ENCODE measurements around the gene ATP6V0A1. TPM values are rescaled to one million over a fixed set of nuclear protein-coding genes. Genes with fewer than 3 reads are reported as not detected.
"Not testable (repeated sequence)": the region's sequence is repeated elsewhere in the genome, so short reads cannot be mapped to it uniquely, and the experiment has no call there.

ATP6V0A1 gene
- total RNA-seq, 2 donors from 2014 or later = 15.4 to 18.5 TPM

DNA sequence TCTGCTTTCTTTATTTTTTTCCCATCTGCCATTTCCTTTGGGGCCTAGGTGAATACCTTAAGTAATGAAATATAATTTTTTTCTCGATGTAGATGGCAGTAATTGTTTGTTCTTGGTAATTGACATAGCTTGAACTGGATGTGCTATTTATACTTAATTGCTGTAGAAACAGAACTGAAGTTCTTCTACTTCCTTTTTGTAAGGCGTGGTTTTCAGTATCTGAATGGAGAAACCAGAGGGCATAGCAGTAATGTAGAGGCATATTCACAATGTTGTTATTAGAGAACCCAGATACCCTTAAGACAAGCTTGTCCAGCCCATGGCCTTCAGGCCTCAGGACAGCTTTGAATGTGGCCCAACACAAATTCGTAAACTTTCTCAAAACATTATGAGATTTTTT is 16.4 kb downstream of the ATP6V0A1 start:
- Mint-ChIP-seq H3K27ac (no peak overlapping the region), H3K4me3 (no peak overlapping the region), H3K27me3 (no peaks in the 10 kb centered on the region), H3K4me1 (peaks cover 4% of the 10 kb centered on the region), H3K36me3 (ENCODE audit: low read depth) (peaks cover 7% of the 10 kb centered on the region)
- no peak for ATAC-seq
- no peaks in the 10 kb centered on the region for H3K9me3 ChIP-seq (ENCODE audit: control insufficient read depth, low read length, poor library complexity, severe bottlenecking)
- DNase-seq = no peak

DNA sequence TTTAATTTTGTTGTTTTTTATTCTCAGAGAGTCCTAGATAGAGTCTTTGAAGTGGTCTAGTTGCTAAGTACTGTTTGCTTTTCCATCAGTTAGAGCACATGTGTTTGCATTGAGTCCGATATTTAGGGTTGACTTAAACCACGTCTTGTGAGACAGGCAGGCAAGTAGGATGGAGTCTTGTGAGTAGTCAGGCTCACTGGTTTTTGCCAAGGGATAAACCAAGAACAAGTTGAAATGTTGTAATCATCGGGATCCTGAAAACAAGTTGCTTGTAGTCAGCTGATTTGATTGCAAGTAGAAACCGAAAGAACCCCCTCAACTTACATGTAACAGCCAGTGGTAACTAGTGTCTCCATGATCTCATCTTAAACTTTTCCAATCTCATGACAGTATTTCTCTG is 17.2 kb downstream of the ATP6V0A1 start:
- peaks cover 4% of the 10 kb centered on the region for H3K4me1 Mint-ChIP-seq
- H3K27ac Mint-ChIP-seq = no peak overlapping the region
- no peaks in the 10 kb centered on the region for H3K27me3 Mint-ChIP-seq
- ATAC-seq (no peak), DNase-seq (no peak)
- H3K4me3 Mint-ChIP-seq = no peak overlapping the region
- peaks cover 7% of the 10 kb centered on the region for H3K36me3 Mint-ChIP-seq (ENCODE audit: low read depth)
- no peaks in the 10 kb centered on the region for H3K9me3 ChIP-seq (ENCODE audit: control insufficient read depth, low read length, poor library complexity, severe bottlenecking)

DNA sequence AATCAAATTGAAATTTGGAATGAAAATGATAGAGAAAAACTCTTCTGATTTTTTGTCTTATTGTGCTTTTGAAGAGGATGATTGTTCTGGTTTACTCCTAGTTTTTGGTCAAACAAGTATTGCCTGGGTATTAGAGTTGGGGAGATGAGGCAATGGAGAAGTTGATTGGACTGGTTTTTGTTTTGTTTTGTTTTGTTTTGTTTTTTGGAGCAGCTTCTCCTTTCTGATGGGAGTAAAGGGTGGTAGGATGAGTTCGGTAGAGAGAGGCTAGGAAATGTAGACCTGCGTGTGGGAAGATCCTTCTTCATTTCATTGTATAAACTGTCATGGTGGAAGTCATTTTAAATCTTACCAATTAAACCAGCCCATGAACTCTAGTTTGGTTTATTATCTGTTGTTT is 17.7 kb downstream of the ATP6V0A1 start:
- no peak overlapping the region for H3K27ac Mint-ChIP-seq
- no peak for ATAC-seq
- peaks cover 7% of the 10 kb centered on the region for H3K36me3 Mint-ChIP-seq (ENCODE audit: low read depth)
- H3K4me1 Mint-ChIP-seq = peaks cover 4% of the 10 kb centered on the region
- no peak overlapping the region for H3K4me3 Mint-ChIP-seq
- no peaks in the 10 kb centered on the region for H3K27me3 Mint-ChIP-seq
- no peaks in the 10 kb centered on the region for H3K9me3 ChIP-seq (ENCODE audit: control insufficient read depth, low read length, poor library complexity, severe bottlenecking)
- no peak for DNase-seq

DNA sequence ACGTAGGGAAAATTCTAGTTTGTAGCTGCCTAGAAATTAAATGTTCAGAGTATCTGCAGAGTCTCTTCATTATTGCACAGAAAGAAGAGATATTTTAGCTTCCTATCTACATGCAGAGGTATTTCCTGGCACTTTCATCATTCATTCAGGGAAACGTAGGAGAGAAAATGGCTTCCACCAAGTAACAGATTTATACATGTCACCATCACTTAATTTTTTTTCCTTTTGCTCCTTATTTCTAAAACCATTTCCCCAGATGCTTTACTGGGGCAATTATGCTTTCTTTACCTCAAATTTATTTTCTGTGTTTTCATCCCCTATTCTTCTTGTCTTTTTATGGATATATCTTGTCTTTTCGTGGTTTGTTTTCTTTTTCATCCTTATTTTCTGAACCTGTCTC is 18.5 kb downstream of the ATP6V0A1 start:
- Mint-ChIP-seq H3K4me1 (peaks cover 4% of the 10 kb centered on the region), H3K27ac (no peak overlapping the region), H3K27me3 (no peaks in the 10 kb centered on the region), H3K4me3 (no peak overlapping the region), H3K36me3 (ENCODE audit: low read depth) (peaks cover 7% of the 10 kb centered on the region)
- ATAC-seq (no peak), DNase-seq (no peak)
- no peaks in the 10 kb centered on the region for H3K9me3 ChIP-seq (ENCODE audit: control insufficient read depth, low read length, poor library complexity, severe bottlenecking)

DNA sequence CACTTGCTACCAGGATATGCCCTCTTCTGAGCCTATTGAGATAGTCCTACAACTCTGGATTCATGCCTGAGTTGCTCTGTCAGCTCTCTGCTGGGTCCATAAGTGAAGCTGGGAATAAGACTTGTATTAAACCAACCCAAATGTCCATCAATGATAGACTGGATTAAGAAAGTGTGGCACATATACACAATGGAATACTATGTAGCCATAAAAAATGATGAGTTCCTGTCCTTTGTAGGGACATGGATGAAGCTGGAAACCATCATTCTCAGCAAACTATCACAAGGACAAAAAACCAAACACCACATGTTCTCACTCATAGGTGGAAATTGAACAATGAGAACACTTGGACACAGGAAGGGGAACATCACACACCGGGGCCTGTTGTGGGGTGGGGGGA is 19.1 kb downstream of the ATP6V0A1 start:
- not testable (repeated sequence) for H3K4me1 Mint-ChIP-seq; H3K4me3 Mint-ChIP-seq; DNase-seq; H3K36me3 Mint-ChIP-seq (ENCODE audit: low read depth); H3K27ac Mint-ChIP-seq; H3K27me3 Mint-ChIP-seq; H3K9me3 ChIP-seq (ENCODE audit: control insufficient read depth, low read length, poor library complexity, severe bottlenecking); ATAC-seq

DNA sequence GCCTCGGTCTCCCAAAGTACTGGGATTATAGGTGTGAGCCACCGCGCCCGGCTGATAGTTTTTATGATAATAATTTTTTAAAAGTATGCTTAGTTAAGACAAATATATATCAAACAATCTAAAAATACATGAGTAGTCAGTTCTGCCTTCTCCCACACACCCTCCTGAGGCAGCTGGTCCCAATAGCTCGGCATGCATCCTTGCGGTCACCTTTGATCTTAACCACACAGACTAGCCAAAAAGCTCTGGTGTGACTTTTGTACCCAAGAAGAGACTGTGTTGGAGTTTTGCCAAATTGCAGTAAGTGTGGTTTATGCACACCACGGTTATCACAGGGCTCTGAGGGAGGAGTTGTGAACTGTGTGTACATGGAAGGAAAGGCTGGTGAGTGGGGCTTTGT is 25.6 kb downstream of the ATP6V0A1 start:
- Mint-ChIP-seq H3K36me3 (ENCODE audit: low read depth) (peaks cover 5% of the 10 kb centered on the region), H3K4me3 (peak overlapping the region; percentile 68), H3K27ac (peak overlapping the region; percentile 67), H3K4me1 (peaks cover 20% of the 10 kb centered on the region), H3K27me3 (no peaks in the 10 kb centered on the region)
- H3K9me3 ChIP-seq (ENCODE audit: control insufficient read depth, low read length, poor library complexity, severe bottlenecking) = no peaks in the 10 kb centered on the region
- ATAC-seq (peak; percentile 95), DNase-seq (peak; percentile 11 to 47 (median 45))

DNA sequence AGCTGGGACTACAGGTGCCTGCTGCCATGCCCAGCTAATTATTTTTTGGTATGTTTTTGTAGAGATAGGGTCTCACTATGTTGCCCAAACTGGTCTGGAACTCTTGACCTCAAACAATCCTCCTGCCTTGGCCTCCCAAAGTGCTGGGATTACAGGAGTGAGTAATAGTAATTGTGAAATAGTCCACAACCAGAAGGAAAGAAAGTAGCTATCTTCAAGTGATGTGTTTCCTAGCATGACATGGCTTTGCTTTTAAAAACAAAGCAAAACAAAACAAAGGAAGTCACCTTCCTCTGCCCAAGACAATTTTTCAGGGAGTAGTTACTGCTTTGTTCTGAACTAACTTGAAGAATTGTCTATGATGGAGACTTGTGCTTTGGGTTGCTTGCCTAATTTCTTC is 27.0 kb downstream of the ATP6V0A1 start:
- ATAC-seq = no peak
- Mint-ChIP-seq H3K4me3 (no peak overlapping the region), H3K36me3 (ENCODE audit: low read depth) (peaks cover 11% of the 10 kb centered on the region)

DNA sequence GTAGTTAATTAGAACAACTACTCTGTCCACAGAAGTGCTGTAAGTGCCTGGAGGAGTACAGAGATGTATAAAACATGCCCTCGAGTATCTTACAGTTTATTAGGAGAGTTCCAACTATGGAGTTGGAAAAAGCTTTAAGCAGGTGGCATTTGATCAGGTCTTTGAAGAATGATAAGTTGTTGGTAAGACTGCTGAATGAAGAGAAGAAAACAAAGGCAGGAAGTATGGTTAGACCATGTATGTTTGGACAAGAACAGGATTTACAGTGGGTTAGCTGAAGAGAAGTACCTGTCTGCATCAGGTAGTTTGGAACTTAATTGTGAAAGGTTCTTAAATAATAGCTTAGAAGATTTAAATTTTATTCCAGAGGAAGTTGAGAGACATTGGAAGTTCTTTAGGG is 29.4 kb downstream of the ATP6V0A1 start:
- no peak for ATAC-seq
- H3K27me3 Mint-ChIP-seq = no peaks in the 10 kb centered on the region
- H3K27ac Mint-ChIP-seq = no peak overlapping the region
- peaks cover 11% of the 10 kb centered on the region for H3K36me3 Mint-ChIP-seq (ENCODE audit: low read depth)
- H3K9me3 ChIP-seq (ENCODE audit: control insufficient read depth, low read length, poor library complexity, severe bottlenecking) = no peaks in the 10 kb centered on the region
- DNase-seq = no peak
- no peak overlapping the region for H3K4me3 Mint-ChIP-seq
- H3K4me1 Mint-ChIP-seq = peaks cover 26% of the 10 kb centered on the region

More for the DNA sequence above, 27.0 kb downstream of the ATP6V0A1 start:
- H3K4me1 Mint-ChIP-seq = peaks cover 26% of the 10 kb centered on the region
- DNase-seq = no peak
- no peak overlapping the region for H3K27ac Mint-ChIP-seq
- no peaks in the 10 kb centered on the region for H3K27me3 Mint-ChIP-seq
- no peaks in the 10 kb centered on the region for H3K9me3 ChIP-seq (ENCODE audit: control insufficient read depth, low read length, poor library complexity, severe bottlenecking)

DNA sequence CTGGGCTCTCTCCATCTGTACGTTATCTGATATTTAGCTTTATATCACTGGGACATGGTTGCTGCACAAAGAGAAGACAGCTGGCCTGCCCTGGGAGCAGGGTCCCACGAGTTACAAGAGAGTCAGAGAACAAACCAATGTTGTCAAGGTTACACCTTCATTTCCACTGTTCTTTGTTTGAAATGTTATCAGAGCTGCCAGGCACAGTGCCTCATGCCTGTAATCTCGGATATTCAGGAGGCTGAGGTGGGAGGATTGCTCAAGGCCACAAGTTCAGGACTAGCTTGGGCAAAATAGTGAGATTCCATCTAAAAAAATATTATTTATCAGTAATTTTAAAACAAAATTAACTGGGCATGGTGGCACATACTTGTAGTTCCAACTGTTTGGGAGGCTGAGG is 34.6 kb downstream of the ATP6V0A1 start:
- ATAC-seq (no peak), DNase-seq (no peak)
- H3K9me3 ChIP-seq (ENCODE audit: control insufficient read depth, low read length, poor library complexity, severe bottlenecking) = no peaks in the 10 kb centered on the region
- no peak overlapping the region for H3K27ac Mint-ChIP-seq
- no peaks in the 10 kb centered on the region for H3K27me3 Mint-ChIP-seq
- peaks cover 8% of the 10 kb centered on the region for H3K36me3 Mint-ChIP-seq (ENCODE audit: low read depth)
- no peak overlapping the region for H3K4me3 Mint-ChIP-seq
- peaks cover 11% of the 10 kb centered on the region for H3K4me1 Mint-ChIP-seq

DNA sequence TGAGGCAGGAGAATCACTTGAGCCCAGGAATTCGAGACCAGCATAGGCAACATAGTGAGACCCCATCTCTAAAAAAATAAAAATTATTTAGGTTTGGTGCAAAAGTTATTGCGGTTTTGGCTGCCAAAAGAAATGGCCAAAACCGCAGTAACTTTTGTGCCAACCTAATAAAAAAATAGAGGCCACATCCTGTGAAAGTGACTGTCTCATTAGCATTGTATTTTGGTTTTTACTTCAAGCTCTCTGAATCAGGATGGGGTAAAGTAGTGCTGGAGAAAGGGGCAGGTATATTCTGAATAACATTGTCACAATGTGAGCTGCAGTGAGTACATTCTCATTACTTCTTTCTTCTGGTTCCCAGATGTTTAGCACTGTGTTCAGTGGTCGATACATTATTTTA is 36.0 kb downstream of the ATP6V0A1 start:
- no peak overlapping the region for H3K27ac Mint-ChIP-seq
- peaks cover 6% of the 10 kb centered on the region for H3K4me1 Mint-ChIP-seq
- no peak for DNase-seq
- no peaks in the 10 kb centered on the region for H3K27me3 Mint-ChIP-seq
- H3K36me3 Mint-ChIP-seq (ENCODE audit: low read depth) = peaks cover 2% of the 10 kb centered on the region
- ATAC-seq = no peak
- no peak overlapping the region for H3K4me3 Mint-ChIP-seq
- H3K9me3 ChIP-seq (ENCODE audit: control insufficient read depth, low read length, poor library complexity, severe bottlenecking) = no peaks in the 10 kb centered on the region

DNA sequence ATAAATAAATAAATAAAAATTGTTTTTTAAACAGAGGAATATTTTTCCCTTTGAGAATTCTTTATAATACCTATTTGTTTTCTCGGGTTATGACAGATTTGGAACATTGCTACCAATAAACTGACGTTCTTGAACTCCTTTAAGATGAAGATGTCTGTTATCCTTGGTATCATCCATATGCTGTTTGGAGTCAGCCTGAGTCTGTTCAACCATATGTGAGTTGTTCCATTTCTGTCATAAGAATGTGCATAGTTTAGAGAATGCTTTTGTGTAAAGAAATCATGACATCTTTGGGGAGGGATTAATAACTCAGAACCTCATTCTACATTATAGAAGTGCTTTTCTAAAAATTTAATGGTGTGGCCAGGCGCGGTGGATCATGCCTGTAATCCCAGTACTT is 40.1 kb downstream of the ATP6V0A1 start:
- ATAC-seq (no peak), DNase-seq (no peak)
- Mint-ChIP-seq H3K36me3 (ENCODE audit: low read depth) (peaks cover 2% of the 10 kb centered on the region), H3K4me1 (peaks cover 3% of the 10 kb centered on the region), H3K27me3 (no peaks in the 10 kb centered on the region), H3K4me3 (no peak overlapping the region), H3K27ac (no peak overlapping the region)
- no peaks in the 10 kb centered on the region for H3K9me3 ChIP-seq (ENCODE audit: control insufficient read depth, low read length, poor library complexity, severe bottlenecking)

DNA sequence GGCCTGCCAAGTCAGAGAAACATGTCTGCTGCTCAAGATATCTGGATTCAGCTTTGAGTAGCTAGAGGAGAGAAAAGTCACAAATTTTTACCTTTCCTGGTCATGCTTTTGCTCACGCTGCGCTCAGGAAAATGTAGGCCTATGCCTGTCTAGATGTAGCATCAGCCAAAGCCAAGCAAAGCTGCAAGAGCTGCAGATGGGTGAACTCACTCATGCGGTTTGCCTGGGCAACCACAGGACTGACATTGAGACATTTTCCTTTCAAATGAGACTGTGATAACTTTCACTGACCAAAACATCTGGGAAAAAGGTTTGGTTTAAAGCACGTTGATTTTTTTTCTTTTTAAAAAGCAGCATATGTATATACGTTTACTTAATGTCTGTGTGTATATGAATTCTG is 43.4 kb downstream of the ATP6V0A1 start:
- H3K36me3 Mint-ChIP-seq (ENCODE audit: low read depth) = peaks cover 6% of the 10 kb centered on the region
- no peak for ATAC-seq

DNA sequence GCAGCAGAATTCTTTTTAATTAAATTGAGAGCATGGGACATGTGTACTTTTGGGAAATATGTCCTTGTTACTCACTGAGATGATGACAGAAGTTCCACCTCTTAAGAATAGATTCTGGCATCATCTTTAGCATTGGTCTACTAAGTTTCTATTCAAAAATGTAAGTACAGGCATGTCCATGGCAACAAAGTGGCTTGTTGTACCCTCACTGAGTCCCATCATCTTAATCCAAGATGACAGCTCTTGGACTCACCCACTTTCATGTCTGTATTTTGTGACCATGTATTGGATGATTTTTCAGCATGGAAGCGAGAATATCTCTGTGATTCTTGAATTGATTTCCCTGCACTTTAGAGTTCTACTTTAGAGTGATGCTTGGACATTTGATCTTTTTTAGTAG is 44.2 kb downstream of the ATP6V0A1 start:
- Mint-ChIP-seq H3K4me1 (peaks cover 2% of the 10 kb centered on the region), H3K36me3 (ENCODE audit: low read depth) (peaks cover 8% of the 10 kb centered on the region), H3K4me3 (no peak overlapping the region), H3K27ac (no peak overlapping the region), H3K27me3 (no peaks in the 10 kb centered on the region)
- ATAC-seq (no peak), DNase-seq (no peak)
- no peaks in the 10 kb centered on the region for H3K9me3 ChIP-seq (ENCODE audit: control insufficient read depth, low read length, poor library complexity, severe bottlenecking)

More for the DNA sequence above, 43.4 kb downstream of the ATP6V0A1 start:
- H3K9me3 ChIP-seq (ENCODE audit: control insufficient read depth, low read length, poor library complexity, severe bottlenecking) = no peaks in the 10 kb centered on the region
- H3K4me3 Mint-ChIP-seq = no peak overlapping the region
- H3K27me3 Mint-ChIP-seq = no peaks in the 10 kb centered on the region
- no peak overlapping the region for H3K27ac Mint-ChIP-seq
- no peaks in the 10 kb centered on the region for H3K4me1 Mint-ChIP-seq
- no peak for DNase-seq

DNA sequence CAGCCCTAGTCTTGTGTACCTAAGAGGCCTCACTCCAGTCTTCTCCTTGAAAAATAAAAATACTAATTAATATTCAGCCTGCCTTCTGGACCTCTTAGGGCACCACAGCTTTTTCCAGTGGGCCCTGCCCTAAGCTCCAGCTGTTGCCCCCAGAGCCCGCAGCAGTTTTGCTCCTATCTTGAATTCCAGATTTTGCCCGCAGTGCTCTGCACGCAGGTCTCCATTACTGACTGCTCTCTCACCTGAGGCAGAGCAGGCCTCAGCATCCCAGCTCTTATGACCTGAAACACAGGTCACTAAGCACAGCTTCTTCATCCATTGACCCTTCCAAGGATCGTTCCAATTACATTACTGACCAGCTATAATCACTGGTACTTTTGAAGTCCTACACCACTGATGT is 49.0 kb downstream of the ATP6V0A1 start:
- DNase-seq = no peak
- Mint-ChIP-seq H3K4me1 (peaks cover 12% of the 10 kb centered on the region), H3K27me3 (peaks cover 6% of the 10 kb centered on the region), H3K36me3 (ENCODE audit: low read depth) (peaks cover 20% of the 10 kb centered on the region), H3K27ac (no peak overlapping the region), H3K4me3 (no peak overlapping the region)
- no peaks in the 10 kb centered on the region for H3K9me3 ChIP-seq (ENCODE audit: control insufficient read depth, low read length, poor library complexity, severe bottlenecking)
- no peak for ATAC-seq
